NCI-H187 treated with DMSO at 0.1 percent for 48 hours (cell line): ENCODE data around the gene UTY.

Experiments
- DNase-seq: peaks from one replicate; lab custom pipeline; 2025; lab: John Stamatoyannopoulos, UW

UTY gene

DNA sequence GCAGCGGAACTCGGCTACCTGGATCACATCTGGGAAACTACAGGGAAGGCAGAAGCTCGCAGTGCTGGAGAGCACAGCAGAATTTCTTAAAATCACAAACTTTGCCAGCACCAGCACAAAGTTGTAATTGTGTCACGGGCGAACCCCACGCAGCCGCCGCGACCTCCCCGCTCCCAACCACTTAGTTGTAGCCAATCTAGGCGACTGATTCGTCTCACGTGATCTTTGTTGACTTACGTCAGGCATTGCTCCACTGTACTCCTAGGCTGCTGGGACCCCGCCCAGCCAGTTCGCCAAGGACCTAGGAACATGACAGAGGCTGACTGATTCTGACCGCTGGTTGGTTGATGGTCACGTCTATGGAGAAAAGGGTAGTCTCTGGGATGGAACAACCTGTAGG, at the start of gene UTY:
Gene UTY, minus strand, starts transcription at position 206 of the 400 bp plus-strand sequence. CDS start 368 bp downstream, outside the sequence.
- DNase-seq: no peak

- DNase-seq: no peak
Observed at GRCh38 chrY:13520474-13520873, 40.6 kb upstream of the UTY start.

- no peak for DNase-seq
Observed at GRCh38 chrY:13501215-13501614, 21.4 kb upstream of the UTY start.

DNA sequence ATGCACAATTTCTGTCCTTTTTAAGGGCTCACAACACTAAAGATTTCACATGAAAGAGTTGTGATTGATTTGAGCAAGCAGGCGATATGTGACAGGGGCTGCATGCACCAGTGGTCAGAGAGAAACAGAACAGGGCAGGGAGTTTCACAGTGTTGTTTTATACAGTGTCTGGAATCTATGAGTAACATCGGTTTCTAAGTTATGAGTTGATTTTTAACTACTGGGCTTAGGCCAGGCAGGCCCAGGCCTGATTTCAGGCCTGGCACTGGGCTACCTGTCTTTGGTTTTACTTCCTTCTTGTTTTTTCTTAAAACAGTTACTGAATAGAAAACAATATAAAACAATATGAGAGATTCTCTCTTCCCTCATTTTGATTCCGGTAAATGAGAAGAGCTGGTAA, 13.9 kb upstream of the UTY start:
- no peak for DNase-seq

DNA sequence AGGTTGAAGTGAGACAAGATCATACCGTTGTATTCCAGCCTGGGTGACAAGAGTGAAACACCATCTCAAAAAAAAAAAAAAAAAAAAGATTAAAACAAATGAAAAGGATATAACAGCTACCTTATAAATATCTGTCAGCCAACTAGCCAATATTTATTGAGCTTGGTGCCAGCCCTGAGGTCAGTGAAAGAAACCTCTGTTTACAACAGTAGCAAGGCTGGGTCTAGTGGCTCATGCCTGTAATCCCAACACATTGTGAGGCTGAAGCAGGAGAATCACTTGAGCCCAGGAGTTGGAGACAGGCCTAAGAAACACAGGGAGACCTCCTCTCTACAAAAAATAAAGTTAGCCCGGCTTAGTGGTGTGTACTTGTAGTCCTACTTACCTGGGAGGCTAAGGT, 12.6 kb upstream of the UTY start:
- DNase-seq: no peak

DNA sequence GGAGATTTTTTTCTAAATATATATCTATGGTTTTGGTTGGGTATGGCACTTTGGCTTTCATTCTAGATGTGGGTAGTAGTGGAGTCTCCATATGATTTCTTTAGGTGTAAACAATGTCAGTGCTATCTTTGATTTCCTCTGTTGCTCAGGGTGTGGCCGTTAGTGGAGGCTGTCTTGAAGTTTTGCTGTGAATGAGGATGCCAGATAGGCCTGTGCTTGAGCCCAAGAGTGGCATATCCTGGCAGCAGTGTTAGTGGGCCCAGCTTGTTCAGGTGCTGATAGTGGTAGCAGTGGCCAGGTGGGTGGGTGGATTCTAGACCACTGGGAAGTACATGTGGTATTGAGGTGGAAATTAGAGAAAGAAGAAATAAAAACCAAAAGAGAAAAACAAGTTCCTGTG, 8.9 kb upstream of the UTY start:
- no peak for DNase-seq

- DNase-seq: no peak
Observed at GRCh38 chrY:13479121-13479711, 617 bp downstream of the UTY start.

GRCh38 chrY:13478126-13478785, 1.6 kb downstream of the UTY start:
- DNase-seq: no peak

GRCh38 chrY:13474997-13475396, 4.8 kb downstream of the UTY start:
- no peak for DNase-seq

- no peak for DNase-seq
Observed at GRCh38 chrY:13451572-13451971, 28.3 kb downstream of the UTY start.

- no peak for DNase-seq
Observed at GRCh38 chrY:13450596-13451130, 29.2 kb downstream of the UTY start.

DNA sequence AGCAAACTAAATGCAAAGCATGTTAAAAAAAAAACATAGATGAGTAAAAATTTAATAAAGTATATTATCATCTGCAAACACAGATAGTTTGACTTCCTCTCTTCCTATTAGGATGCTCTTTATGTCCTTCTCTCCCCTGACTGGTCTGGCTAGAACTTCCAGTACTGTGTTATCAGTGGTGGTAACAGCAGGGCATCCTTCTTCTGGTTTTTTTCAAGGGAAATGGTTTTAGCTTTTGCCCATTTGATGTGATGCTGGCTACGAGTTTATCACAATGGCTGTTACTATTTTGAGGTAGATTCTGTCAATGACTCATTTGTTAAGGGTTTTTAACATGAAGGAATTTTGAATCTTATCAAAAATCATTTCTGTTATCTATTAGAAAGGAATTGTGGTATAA, 34.3 kb downstream of the UTY start:
- DNase-seq: no peak

DNA sequence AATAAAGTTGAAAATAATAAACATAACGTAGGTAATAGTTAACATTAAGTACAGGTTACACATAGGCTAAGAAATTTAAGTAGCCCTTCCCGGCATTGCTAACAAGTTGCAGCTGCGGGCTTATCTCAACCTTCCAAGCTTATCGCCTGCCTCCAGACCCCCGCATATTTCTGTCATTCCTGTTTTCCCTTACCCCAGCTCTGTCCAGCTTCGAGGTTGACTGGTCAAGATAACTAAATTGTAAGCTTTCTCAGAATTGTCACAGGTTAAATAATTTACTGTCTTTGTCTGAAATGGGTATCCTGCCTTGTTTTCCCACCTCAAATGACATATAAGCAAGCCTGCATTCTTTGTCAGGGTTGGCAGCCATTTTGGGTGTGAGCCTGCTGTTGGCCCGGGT, 36.7 kb downstream of the UTY start:
- DNase-seq: no peak

- no peak for DNase-seq
Observed at GRCh38 chrY:13440811-13441210, 39.0 kb downstream of the UTY start.

GRCh38 chrY:13435968-13436937, 43.6 kb downstream of the UTY start:
- no peak for DNase-seq

DNA sequence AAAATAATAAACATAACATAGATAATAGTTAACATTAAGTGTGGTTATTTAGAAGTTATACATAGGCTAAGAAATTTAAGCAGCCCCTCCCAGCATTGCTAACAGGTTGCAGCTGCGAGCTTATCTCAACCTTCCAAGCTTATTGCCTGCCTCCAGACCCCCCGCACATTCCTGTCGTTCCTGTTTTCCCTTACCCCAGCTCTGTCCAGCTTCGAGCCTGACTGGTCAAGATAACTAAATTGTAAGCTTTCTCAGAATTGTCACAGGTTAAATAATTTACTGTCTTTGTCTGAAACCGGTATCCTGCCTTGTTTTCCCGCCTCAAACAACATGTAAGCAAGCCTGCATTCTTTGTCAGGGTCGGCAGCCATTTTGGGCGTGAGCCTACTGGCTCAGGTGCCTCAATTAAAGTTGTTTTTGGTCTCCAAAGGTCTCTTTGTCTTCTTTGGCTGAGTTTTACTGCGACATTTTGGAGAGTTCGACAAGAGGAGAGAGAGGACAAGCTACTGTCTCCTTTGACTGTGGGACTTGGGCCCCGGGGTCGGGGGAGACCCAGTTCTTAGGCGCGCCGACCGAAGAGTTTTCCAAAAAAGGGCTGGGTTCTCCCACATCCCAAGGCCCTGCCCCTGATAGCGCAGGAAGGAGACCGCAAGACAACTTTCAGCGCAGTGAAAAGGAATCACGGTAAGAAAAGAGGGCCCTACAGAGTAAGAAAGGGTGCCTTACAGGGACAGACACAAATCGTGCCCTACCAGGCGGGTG, 44.4 kb downstream of the UTY start:
- no peak for DNase-seq

- no peak for DNase-seq
Observed at GRCh38 chrY:13432293-13433025, 47.4 kb downstream of the UTY start.

DNA sequence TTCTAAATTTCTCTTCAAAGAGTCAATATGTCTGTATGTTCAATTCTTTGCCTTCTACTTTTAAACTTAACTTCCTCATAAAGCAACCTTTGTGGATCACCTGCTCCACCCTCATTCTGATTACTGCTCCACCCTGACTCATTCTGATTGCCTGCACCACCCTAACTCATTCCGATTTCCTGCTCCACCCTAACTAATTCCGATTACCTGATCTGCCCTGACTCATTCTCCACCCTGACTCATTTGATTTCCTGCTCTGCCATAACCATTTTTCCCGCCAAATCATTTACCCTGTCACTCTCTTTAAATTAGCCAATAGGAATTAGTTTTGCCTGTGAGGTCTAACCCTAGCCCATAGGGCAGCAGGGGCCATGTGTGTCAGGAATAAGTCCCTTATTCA, 50.3 kb downstream of the UTY start:
- DNase-seq: no peak

DNA sequence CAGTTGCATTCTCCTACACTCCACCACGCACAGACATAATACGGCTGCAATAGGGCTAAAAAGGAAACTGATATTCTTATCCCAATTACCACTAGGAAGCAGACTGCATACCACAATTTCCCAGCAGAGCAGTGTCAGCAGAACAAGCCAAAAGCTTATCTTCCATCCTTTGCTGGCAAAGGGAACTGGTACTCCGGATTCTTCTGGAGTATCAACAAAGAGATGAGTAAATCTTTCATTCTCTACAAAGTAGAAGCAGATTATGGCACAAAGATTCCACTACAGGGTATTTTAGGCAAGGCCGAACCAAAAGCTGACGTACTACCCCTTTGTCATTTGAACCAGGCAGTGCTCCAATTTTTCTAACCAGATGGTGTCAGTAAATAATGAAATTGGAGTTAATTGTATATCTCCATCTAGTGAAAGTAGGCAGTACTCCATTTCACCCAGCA, 56.5 kb downstream of the UTY start:
- no peak for DNase-seq

DNA sequence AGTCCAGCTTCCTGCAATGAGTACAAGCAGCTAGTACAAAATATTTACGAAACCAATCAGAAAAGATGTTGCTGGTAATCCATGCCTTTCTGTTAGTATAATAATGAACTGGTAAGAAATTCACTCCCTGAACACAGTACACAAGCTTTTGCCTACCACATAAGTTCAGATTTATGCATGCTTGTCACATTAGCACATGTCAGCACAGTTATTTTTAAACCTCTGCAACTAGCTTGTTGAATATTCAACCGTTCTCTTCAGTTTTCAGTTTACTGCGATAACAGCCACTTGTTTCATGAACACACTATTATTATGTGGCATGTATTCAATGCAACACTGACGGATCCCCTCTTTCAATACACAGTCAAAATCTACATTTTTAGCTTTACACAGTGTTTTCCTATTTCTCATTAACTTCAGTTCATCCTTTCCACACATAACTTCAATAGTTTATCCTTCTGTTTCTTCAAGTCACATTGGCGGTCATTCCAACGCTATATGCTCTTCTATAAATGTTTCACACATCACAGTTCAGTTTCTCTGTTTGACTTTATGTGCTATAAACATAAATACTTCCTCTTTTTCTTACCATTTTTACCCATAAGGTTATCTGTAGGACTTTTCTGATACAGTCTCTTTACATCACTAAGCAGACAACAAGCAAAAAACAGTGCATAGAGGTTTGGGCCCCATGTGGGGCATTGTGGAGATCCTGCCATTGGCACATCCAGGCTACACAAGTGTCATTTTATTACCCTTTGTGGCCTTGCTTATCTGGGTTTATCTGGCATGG, 62.8 kb downstream of the UTY start:
- DNase-seq: no peak
